C4-2B (cell line): ENCODE measurements around the gene STX8.

Experiments used
- CTCF ChIP-seq: fragments of 450-650 bp; conservative IDR thresholded peaks from 2 replicates; pipeline ENCODE4 v1.5.1; 2017; ENCODE audit warnings: mild to moderate bottlenecking
- ZFX ChIP-seq: fragments of 450-650 bp; IDR thresholded peaks from 2 replicates; pipeline ENCODE4 v1.6.1; 2017

DNA sequence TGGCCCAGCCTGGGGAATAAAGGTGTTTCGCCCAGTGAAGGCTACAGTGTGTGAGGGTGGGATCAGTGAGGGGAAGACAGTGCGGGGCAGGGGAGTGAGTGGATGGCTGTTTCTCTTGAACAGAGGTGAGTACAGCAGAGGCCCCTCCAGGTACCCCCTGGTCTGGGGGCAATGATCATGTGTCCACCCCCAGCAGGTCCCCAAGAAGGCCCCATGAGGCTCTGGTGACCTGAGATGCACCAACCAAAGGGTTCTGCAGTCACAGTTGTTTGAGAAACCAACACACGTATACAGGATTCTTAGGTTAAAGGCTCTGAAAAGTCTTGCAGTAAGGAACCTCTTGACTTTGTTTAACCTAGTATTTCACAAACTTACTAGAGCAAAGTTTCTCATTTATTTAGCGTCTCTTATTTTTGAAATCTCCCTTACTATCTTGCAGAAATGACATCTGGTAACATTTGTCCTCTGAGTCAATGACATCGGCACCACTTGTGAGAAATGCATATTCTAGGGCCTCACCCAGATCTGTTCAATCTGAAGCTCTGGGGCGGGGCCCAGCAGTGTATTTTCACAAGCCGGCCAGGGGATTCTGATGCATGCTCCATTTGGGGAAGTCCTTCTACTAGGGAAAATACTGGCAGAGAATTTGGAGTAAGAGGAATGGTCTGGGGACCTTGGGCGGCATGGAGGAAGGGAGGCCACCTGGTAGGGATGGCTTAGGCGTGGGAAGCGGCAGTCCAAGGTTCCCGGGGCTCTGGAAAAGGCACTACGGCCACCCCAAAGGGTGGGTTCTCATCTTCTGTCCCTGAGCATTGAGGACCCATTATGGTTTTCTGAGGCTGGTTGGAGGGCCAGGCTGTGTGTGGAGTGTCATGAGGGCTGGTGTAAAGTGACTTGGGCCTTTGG lies 337.0 kb downstream of the STX8 start:
- TF ChIP-seq CTCF (no peak), ZFX (no peak)
